SK-N-SH treated with all-trans-retinoic acid at 6 μM for 48 hours (cell line): ENCODE data around the gene GPR155.

Source experiments
- ESRRG ChIP-seq: fragments of 250-450 bp; sonication (Bioruptor Pico); IDR thresholded peaks from 2 replicates; pipeline ENCODE4 v1.6.1; 2021; ENCODE audit warnings: mild to moderate bottlenecking
- PPARA ChIP-seq: fragments of 250-450 bp; sonication (Bioruptor Pico); IDR thresholded peaks from 2 replicates; pipeline ENCODE4 v1.5.0; 2020; ENCODE audit warnings: mild to moderate bottlenecking, borderline replicate concordance
- ZFP30 ChIP-seq: fragments of 450-650 bp; formaldehyde crosslinking; IDR thresholded peaks from 2 replicates; pipeline ENCODE4 v1.5.0; 2022; ENCODE audit warnings: mild to moderate bottlenecking, moderate library complexity
- TF ChIP-seq, protein P1 (sequence below): fragments of 250-450 bp; sonication (Bioruptor Pico); IDR thresholded peaks from 2 replicates; pipeline ENCODE4 v1.8.0; 2020; ENCODE audit warnings: mild to moderate bottlenecking, moderate library complexity, borderline replicate concordance
- TF ChIP-seq, protein P2 (sequence below): fragments of 250-450 bp; sonication (Bioruptor Pico); IDR thresholded peaks from 2 replicates; pipeline ENCODE4 v1.5.1; 2021; ENCODE audit warnings: mild to moderate bottlenecking, moderate library complexity

DNA sequence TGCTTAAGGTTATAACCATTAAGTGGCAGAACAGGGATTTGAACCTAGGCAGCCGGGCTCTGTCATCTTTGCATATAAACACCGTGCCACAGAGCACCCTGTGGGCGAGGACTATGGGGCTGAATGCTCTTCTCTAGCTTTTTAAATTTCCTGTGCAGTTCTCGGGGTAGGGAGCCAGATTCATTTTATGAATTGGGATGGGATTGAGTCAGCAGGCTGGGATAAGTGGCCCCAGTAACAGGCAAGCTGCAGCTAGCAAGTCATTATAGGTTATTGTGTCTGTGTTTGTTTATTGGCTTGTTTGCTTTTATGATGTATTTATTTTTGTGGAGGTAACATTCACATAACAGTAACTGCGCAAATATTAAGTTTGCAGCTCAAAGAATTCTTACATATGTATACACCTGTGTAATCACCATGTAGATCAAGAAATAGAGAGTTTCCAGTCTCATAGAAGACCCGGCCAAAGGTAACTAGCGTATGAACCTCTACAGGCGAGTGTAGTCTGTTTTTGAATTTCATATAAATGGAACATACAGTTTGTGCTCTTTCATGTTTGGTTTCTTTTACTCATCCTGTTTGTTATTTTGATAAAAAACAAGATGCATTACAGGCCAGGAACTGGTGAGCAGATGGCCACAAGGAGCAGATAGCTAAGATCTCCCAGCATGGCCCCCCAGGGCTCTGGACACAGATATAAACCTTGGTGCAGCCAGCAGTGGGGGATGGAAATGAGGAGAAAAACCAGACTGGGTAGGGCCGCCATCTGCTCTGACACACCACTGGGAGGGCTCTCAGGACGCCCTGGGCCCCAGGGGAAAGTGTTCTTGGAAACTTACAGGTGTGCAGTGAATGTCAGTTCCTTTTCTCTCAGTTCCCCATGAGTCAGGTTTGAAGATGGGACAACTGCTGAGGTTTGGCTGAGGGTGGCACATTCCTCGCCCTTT is 49.2 kb upstream of the GPR155 start:
- no peak for TF ChIP-seq ZFP30
- TF ChIP-seq PPARA (CRISPR knock-in tag), result no peak
- no peak for TF ChIP-seq ESRRG (CRISPR knock-in tag)
- TF ChIP-seq, protein P1, sequence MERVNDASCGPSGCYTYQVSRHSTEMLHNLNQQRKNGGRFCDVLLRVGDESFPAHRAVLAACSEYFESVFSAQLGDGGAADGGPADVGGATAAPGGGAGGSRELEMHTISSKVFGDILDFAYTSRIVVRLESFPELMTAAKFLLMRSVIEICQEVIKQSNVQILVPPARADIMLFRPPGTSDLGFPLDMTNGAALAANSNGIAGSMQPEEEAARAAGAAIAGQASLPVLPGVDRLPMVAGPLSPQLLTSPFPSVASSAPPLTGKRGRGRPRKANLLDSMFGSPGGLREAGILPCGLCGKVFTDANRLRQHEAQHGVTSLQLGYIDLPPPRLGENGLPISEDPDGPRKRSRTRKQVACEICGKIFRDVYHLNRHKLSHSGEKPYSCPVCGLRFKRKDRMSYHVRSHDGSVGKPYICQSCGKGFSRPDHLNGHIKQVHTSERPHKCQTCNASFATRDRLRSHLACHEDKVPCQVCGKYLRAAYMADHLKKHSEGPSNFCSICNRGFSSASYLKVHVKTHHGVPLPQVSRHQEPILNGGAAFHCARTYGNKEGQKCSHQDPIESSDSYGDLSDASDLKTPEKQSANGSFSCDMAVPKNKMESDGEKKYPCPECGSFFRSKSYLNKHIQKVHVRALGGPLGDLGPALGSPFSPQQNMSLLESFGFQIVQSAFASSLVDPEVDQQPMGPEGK (CRISPR knock-in tag), result no peak
- TF ChIP-seq, protein P2, sequence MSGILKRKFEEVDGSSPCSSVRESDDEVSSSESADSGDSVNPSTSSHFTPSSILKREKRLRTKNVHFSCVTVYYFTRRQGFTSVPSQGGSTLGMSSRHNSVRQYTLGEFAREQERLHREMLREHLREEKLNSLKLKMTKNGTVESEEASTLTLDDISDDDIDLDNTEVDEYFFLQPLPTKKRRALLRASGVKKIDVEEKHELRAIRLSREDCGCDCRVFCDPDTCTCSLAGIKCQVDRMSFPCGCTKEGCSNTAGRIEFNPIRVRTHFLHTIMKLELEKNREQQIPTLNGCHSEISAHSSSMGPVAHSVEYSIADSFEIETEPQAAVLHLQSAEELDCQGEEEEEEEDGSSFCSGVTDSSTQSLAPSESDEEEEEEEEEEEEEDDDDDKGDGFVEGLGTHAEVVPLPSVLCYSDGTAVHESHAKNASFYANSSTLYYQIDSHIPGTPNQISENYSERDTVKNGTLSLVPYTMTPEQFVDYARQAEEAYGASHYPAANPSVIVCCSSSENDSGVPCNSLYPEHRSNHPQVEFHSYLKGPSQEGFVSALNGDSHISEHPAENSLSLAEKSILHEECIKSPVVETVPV (CRISPR knock-in tag), result no peak
